Activated naive CD4-positive, alpha-beta T cell treated with anti-CD3 and anti-CD28 coated beads, Interleukin-2, amount 10 ng/mL, durations not matched to agents 7 days and 5 days (primary cell): ENCODE results near the gene FOXP1.

ENCODE experiments used
- CTCF ChIA-PET: fragments of 350-600 bp; sonication (Branson Sonifier 250); formaldehyde crosslinking; loops from one replicate; lab custom pipeline; 2021; ENCODE audit warnings: antibody characterized with exemption; lab: Charles Lee
- DNase-seq: peaks from one replicate; pipeline ENCODE4 v3.0.0-alpha.2; 2020
- H3K27ac Mint-ChIP-seq: one replicate; pipeline ENCODE4 v1.8.0; 2021; ENCODE audit warnings: mild to moderate bottlenecking, moderate library complexity, mixed read lengths
- H3K27me3 Mint-ChIP-seq: one replicate; pipeline ENCODE4 v1.8.0; 2021; ENCODE audit warnings: mild to moderate bottlenecking, mixed read lengths
- H3K36me3 Mint-ChIP-seq: one replicate; pipeline ENCODE4 v1.8.0; 2021; ENCODE audit warnings: mixed read lengths
- H3K4me1 Mint-ChIP-seq: one replicate; pipeline ENCODE4 v1.8.0; 2021; ENCODE audit warnings: mixed read lengths
- H3K4me3 Mint-ChIP-seq: one replicate; pipeline ENCODE4 v1.8.0; 2021; ENCODE audit warnings: mild to moderate bottlenecking, moderate library complexity, mixed read lengths
- H3K9me3 Mint-ChIP-seq: one replicate; pipeline ENCODE4 v1.8.0; 2021; ENCODE audit warnings: mixed read lengths

The FOXP1 gene

DNA sequence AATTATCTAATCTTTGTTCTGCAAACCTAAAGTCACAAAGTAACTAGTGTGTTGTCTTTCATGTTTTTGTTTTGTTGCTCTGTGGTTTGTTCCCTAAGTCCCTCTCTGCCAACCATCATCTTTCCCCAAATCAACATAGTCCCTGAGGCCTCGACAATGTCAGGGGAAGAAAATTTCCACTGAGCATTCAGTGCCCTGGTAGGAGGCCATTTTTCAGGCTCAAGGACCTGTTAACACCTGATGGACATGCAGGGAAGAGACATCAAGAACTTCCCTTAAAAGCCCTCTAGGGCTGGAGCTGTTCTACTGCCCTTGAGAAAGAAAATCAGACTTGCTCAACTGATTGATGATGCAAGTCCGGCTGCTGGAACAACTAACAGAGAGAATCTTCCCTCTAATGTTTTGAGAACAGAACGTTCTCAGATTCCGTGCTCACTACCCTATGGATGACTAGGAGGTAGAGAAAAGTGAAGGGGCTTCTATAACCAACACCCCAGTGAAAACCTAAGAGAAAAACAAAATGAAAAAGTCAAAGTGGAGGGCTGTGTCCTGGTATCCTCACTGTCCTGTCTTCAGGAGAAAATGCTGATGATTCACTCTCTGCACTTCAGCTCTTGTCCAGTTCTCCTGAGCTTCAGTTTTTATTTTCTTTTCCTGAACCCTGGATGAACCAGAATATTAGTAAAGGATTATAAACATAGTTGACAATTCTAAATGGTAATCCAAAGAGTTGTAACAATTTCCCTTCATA lies 373.1 kb downstream of the FOXP1 start:
- peaks cover 4% of the 10 kb centered on the region for H3K36me3 Mint-ChIP-seq
- no peak overlapping the region for H3K4me3 Mint-ChIP-seq
- H3K27me3 Mint-ChIP-seq, result no peaks in the 10 kb centered on the region
- no peak for DNase-seq
- H3K27ac Mint-ChIP-seq, result no peak overlapping the region
- H3K4me1 Mint-ChIP-seq, result peaks cover 19% of the 10 kb centered on the region
- no peaks in the 10 kb centered on the region for H3K9me3 Mint-ChIP-seq
- CTCF ChIA-PET, result interaction anchor here (0.6 kb wide), 1 partner anchor 206 kb away, joined by 3 read pairs; no protein-coding TSS in a partner anchor

DNA sequence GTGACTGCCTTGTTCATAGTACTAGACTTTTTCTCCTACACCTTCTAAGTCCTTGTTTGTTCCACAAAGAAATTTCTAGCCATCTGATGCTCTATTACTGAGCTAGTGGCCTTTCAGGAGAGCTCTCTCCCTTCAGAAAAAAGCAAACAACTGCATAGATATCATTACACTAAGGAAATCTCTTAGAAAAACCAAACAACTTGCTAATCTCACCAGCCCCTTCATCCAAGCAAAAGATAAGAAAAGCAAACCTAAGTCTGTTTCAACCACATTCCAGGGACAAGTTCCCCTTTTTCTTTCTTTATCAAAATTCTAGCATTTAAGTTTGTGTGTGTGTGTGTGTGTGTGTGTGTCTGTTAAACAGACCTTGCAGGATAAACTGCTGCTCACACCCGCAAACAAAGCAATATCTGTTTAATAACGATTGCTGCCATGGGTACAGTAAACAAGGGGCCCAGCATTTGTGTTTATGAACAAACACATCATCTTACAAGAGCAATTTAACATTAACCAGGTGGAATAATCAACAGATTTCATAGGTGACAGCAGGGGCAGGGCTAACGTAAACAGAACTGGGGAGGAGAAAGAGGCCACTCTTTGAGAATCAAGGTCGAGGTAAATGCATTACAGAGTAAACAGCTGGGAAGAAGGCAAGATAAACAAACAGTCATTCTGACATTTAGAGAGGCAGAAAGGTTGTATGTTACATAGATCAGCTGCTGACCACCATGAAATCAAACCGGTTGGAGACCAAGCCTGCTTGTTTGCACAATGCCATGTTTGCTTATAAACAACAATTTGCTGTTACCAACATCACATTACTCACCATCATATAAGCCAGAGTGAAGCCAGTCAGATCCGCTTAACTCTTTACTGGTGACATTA lies 375.1 kb downstream of the FOXP1 start:
- Mint-ChIP-seq H3K9me3 (no peaks in the 10 kb centered on the region), H3K4me3 (no peak overlapping the region), H3K27ac (no peak overlapping the region), H3K36me3 (peaks cover 4% of the 10 kb centered on the region), H3K27me3 (no peaks in the 10 kb centered on the region), H3K4me1 (peaks cover 19% of the 10 kb centered on the region)
- CTCF ChIA-PET, result no interaction called here
- no peak for DNase-seq

DNA sequence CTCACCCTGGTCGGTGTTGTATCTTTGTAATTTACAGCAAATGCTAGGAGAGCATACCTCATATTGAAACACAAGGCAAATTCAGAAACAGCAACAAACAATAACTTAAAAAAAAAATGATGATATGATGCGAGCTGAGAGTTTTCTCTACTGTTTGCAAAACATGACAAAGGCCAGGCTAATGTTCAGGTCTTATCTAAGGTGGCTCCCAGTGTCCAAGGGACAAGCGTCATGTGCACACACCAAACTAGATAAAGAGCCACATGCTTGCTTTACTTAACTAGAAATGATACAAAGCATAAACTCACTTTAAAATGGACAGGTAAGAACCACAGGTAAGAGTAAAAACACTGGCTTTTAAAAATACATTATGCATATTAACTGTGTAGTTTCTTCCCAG lies 375.9 kb downstream of the FOXP1 start:
- no peaks in the 10 kb centered on the region for H3K9me3 Mint-ChIP-seq
- no peaks in the 10 kb centered on the region for H3K27me3 Mint-ChIP-seq
- H3K36me3 Mint-ChIP-seq, result peaks cover 4% of the 10 kb centered on the region
- DNase-seq, result no peak
- peaks cover 19% of the 10 kb centered on the region for H3K4me1 Mint-ChIP-seq
- CTCF ChIA-PET, result no interaction called here
- no peak overlapping the region for H3K27ac Mint-ChIP-seq
- no peak overlapping the region for H3K4me3 Mint-ChIP-seq

DNA sequence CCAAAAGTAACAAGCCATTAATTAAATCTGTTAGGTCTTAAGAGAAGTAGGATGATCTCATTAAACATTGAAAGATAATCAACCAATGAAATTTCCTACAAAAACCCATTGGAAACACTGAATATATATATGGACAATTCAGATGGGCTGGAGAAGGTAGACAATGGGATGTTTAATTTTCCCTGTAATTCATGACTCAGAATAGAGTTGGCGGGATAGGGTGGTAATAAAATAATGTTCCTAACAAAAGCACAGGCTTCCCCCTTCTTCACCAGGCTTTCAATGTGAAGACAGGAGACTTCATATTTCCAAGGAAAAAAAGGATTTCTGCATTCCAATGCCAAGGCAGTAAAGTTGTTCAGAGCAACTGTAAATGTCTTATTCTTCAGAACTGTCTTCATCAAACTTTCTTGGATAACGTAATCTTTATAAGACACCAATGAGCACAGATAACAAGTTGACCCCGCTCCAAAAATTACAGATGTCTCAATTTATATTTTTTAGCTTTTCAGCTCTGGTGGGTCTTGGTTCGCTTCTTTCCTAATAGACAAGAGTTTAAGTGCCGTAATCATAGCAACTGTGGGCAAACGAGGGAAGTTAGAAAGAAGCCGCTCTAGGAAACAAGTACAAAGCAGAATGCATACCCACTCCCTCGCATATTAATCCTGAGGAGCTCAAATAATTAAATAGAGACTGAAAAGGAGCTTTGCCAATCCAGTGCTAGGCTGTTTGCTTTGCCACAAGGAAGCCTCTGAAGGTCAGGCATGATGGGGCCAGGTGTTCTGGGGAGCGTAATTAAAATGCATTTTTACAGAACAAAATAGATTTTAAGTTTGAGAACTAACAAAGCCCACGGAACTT lies 377.0 kb downstream of the FOXP1 start:
- Mint-ChIP-seq H3K4me3 (no peak overlapping the region), H3K4me1 (peaks cover 19% of the 10 kb centered on the region), H3K27me3 (no peaks in the 10 kb centered on the region), H3K9me3 (no peaks in the 10 kb centered on the region), H3K36me3 (peaks cover 4% of the 10 kb centered on the region), H3K27ac (no peak overlapping the region)
- CTCF ChIA-PET, result interaction anchor here (0.6 kb wide), 1 partner anchor 409 kb away, joined by 3 read pairs; no protein-coding TSS in a partner anchor
- no peak for DNase-seq

DNA sequence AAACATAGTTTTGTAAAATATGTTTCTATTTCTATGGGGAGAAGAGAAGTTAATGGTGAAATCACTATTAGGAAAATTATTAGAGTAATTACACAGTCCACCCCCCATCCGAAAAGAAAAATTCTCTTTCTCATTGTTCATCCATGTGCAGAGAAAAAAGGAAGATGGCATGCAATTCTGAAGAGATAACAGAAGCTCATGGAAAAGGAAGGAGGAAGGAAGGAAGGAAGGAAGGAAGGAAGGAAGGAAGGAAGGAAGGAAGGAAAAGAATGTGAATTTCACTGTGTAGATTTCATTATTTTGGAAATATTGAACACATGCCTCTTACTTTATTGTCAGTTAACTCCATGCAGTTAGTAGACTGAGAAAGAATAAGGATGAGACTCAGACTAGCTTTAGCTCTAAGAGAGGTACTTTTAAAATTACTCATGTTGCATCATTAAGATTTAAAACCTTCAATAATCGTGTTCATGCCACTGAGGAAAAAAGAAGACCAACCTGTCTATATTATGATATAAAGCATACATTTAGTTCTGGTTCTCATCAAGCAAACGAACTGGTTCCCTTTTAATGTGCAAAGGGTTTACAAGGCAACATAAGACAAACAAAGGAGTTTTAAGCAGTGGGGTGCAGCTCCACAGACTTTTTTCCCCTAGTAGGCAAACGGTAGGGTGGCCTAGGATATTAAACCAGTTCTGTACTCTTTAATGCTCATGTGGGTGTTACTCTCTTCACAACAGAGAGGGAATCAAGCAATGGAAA lies 379.6 kb downstream of the FOXP1 start:
- Mint-ChIP-seq H3K9me3 (no peaks in the 10 kb centered on the region), H3K4me1 (peaks cover 5% of the 10 kb centered on the region)
- CTCF ChIA-PET, result no interaction called here

DNA sequence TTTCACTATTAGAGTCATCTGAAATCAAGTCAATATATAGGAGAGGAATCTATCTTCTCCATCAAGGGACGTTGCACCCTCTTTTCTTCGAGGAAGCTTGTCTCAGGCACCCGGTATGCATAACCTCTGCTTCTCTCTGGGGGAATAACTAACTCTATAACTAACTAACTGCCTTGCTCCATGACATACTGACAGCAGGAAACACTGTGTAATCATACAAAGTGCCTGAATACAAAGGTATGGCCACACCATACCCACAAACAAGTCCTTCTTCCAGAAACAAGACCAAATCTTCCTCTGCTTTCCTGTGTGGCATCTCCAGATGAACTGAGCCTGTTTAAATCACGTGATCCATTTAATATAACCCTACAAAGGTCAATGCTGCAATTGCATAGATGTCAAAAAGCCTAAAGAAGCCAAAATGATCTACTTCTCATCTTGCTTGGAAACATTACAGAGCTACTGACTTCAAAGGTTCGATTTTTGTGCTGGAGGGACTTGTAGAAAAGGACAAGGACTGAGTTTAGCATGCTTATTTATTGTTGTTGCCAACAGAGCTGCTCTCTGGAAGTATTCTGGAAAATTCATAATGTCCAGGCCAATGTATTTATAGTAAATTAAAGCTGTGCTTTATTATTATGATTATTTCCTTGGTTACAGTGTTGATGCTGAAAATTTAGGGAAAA lies 380.5 kb downstream of the FOXP1 start:
- Mint-ChIP-seq H3K27me3 (no peaks in the 10 kb centered on the region), H3K4me3 (no peak overlapping the region), H3K27ac (no peak overlapping the region), H3K36me3 (no peaks in the 10 kb centered on the region), H3K4me1 (no peaks in the 10 kb centered on the region), H3K9me3 (no peaks in the 10 kb centered on the region)
- CTCF ChIA-PET, result interaction anchor here (1.1 kb wide), 1 partner anchor 71 kb away, joined by 3 read pairs; no protein-coding TSS in a partner anchor
- no peak for DNase-seq

More for the DNA sequence above, 379.6 kb downstream of the FOXP1 start:
- H3K27ac Mint-ChIP-seq, result no peak overlapping the region
- no peak for DNase-seq
- H3K27me3 Mint-ChIP-seq, result no peaks in the 10 kb centered on the region
- no peak overlapping the region for H3K4me3 Mint-ChIP-seq
- no peaks in the 10 kb centered on the region for H3K36me3 Mint-ChIP-seq

DNA sequence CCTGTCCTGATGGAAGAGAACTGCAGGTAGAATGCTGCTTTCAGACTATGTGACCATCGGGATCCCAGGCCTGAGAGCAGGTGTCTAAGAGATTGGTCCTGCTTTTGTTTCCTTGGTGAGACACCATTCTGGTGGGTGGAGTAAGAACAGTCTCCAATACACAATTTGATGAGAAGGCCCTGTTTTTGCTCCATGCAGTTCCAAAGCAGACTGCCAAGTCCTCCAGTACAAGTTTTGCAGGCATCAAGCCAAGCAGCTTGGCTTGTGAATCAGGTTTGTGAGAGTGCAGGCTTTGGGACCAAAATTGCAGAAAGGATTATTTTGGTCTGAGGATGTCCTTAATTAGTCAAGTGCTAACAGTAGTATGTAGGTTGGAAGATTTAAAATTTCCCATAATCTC lies 381.6 kb downstream of the FOXP1 start:
- H3K9me3 Mint-ChIP-seq, result no peaks in the 10 kb centered on the region
- CTCF ChIA-PET, result interaction anchor here (1.1 kb wide), 1 partner anchor 72 kb away, joined by 3 read pairs; no protein-coding TSS in a partner anchor
- H3K36me3 Mint-ChIP-seq, result peaks cover 4% of the 10 kb centered on the region
- H3K27me3 Mint-ChIP-seq, result no peaks in the 10 kb centered on the region
- DNase-seq, result no peak
- H3K4me3 Mint-ChIP-seq, result no peak overlapping the region
- H3K27ac Mint-ChIP-seq, result no peak overlapping the region
- no peaks in the 10 kb centered on the region for H3K4me1 Mint-ChIP-seq

DNA sequence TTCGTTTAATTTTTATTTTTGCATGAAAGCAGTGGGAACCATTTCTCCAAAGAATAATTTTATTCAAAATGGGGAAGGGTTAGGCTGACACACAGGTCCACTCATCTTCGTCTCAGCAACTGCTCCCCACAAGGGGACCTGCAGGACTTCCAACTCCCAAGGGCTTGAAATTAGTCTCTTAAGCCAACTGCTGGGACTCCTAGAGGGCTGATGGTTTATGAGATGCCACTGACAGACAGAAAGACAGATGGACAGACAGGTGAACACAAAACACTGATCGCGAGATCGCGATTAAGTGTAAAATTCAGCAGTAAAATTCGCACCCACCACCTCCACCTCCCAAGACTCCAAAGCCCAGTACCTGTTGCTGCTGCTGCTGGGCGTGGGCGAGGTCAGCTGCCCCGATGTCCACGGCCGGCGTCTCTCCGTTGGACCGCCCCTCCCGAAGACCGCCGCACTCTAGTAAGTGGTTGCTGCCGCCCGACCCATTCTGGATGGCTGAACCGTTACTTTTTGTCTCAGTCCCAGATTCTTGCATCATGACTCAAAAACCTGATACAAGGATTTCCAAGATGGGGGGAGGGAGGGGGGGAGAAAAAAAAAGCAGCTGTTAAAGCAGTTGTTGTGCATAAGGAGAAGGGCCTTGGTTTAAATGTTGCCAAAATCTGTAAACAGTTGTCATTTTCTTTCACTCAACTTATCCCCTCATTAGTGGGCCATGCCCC lies 385.5 kb downstream of the FOXP1 start:
- H3K4me1 Mint-ChIP-seq, result peaks cover 8% of the 10 kb centered on the region
- H3K27me3 Mint-ChIP-seq, result no peaks in the 10 kb centered on the region
- CTCF ChIA-PET, result interaction anchor here (0.6 kb wide), 1 partner anchor 386 kb away, joined by 3 read pairs; no protein-coding TSS in a partner anchor
- no peaks in the 10 kb centered on the region for H3K9me3 Mint-ChIP-seq
- no peak overlapping the region for H3K4me3 Mint-ChIP-seq
- H3K36me3 Mint-ChIP-seq, result peaks cover 5% of the 10 kb centered on the region
- DNase-seq, result no peak
- no peak overlapping the region for H3K27ac Mint-ChIP-seq

DNA sequence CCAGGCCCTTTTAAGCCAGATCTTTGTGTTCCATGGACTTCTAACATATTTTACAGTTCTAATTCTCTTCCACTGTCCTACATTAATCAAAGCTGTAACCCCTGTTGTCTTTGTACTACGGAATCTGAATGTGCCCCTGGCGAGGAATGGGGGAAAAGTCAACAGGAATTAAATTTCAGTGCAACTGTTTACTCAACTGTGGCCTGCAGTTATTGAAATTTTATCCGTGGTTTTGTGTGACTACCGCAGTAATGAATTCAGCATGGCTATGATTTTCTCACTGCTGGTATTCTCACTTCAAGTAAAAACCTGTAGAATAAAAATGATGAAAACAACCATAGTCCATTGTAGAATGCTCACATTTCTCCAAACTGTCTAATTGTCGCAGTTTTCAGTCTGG lies 388.0 kb downstream of the FOXP1 start:
- DNase-seq, result no peak
- no peak overlapping the region for H3K4me3 Mint-ChIP-seq
- CTCF ChIA-PET, result no interaction called here
- no peaks in the 10 kb centered on the region for H3K27me3 Mint-ChIP-seq
- no peak overlapping the region for H3K27ac Mint-ChIP-seq
- H3K36me3 Mint-ChIP-seq, result peaks cover 5% of the 10 kb centered on the region
- no peaks in the 10 kb centered on the region for H3K9me3 Mint-ChIP-seq
- peaks cover 8% of the 10 kb centered on the region for H3K4me1 Mint-ChIP-seq

DNA sequence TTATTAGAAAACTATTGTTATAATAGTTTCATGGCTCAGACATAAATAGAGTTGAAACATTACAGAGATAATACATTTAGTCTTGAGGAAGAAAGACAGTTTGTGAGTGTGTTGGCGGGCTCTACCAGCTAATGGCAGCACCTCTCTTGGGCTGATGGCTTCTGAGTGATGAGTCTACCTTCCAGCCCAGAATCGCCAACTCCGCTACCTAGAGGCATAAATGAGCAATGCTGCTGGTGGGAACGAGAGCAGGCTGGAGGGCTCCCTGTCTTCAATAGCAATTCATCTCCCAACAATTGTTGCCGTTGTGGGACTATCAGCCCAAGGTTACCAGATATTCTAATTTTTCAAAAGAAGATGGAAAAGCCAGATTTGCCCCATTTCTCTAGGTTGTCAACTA lies 388.7 kb downstream of the FOXP1 start:
- Mint-ChIP-seq H3K27ac (no peak overlapping the region), H3K4me1 (peaks cover 8% of the 10 kb centered on the region), H3K27me3 (no peaks in the 10 kb centered on the region), H3K36me3 (peaks cover 5% of the 10 kb centered on the region), H3K9me3 (no peaks in the 10 kb centered on the region), H3K4me3 (no peak overlapping the region)
- DNase-seq, result no peak
- CTCF ChIA-PET, result no interaction called here

DNA sequence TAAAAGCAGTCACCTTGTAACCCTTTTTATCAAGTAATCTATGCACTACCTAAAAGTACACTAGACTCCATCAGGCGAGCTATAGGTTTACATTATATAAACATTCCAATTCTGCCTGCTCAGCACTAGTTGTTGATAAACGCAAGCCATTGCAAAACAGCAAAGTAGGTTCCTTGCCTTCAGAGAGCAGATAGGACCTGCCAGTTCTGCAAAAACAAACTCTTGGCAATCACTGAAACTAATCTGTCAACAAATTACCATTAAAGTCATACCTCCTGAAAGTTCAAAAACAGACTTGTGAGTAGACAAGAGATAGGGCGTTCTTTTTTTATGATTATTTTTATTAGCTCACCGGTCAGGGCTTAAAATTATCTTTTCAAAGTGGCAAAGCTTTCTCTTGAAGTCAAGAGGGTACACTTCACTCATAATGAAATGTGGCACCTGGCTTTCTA lies 392.5 kb downstream of the FOXP1 start:
- peaks cover 2% of the 10 kb centered on the region for H3K36me3 Mint-ChIP-seq
- DNase-seq, result no peak
- no peaks in the 10 kb centered on the region for H3K9me3 Mint-ChIP-seq
- peaks cover 14% of the 10 kb centered on the region for H3K4me1 Mint-ChIP-seq
- H3K4me3 Mint-ChIP-seq, result no peak overlapping the region
- CTCF ChIA-PET, result no interaction called here
- H3K27ac Mint-ChIP-seq, result no peak overlapping the region
- H3K27me3 Mint-ChIP-seq, result no peaks in the 10 kb centered on the region

DNA sequence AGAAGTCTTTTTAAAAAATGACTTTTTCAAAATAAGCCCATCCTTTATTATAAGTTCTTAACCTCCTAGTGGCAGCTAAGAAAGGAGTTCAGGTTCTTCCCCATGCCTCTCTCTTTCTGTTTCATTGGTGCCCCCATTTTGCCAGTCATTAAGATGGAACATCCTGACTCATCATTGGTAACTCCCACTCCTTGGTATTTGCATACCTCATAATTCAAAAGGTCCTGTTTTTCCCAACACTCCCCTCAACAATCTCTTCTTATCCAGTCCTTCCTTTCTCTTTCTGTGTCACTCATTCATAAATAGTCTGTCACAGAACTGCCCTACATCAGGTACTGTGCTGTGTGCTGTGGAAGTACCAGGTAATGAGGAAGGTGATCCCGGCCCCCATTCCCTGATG lies 394.0 kb downstream of the FOXP1 start:
- Mint-ChIP-seq H3K9me3 (no peaks in the 10 kb centered on the region), H3K4me3 (no peak overlapping the region), H3K27me3 (no peaks in the 10 kb centered on the region), H3K4me1 (peaks cover 20% of the 10 kb centered on the region), H3K36me3 (peaks cover 7% of the 10 kb centered on the region), H3K27ac (no peak overlapping the region)
- DNase-seq, result no peak
- CTCF ChIA-PET, result interaction anchor here (0.9 kb wide), 1 partner anchor 25 kb away, joined by 3 read pairs; no protein-coding TSS in a partner anchor
